Liver (tissue), 9 donors: ENCODE data around the gene SRSF3. TPM values are rescaled to one million over a fixed set of nuclear protein-coding genes. Genes with fewer than 3 reads are reported as not detected.

Experiments
- DNase-seq: peaks from one replicate; pipeline ENCODE4 v3.0.0-alpha.2; 2017; ENCODE audit warnings: low spot score
- H3K27ac ChIP-seq, 2 donors: one replicate each; pipeline ENCODE4 v1.7.0; 2013; ENCODE audit warnings: inconsistent platforms in 2 of 2, low read length in 2 of 2, control low read depth in 1 of 2, low read depth in 1 of 2, mild to moderate bottlenecking in 1 of 2
- H3K27me3 ChIP-seq, 4 donors: one replicate each; pipeline versions ENCODE4 v1.6.1 to v1.7.0; 2013; ENCODE audit warnings: low read length in 3 of 4, inconsistent platforms in 1 of 4, mild to moderate bottlenecking in 1 of 4, moderate library complexity in 1 of 4; ENCODE audit not compliant: control insufficient read depth in 4 of 4, insufficient read depth in 4 of 4
- H3K36me3 ChIP-seq, 4 donors: one replicate each; pipeline versions ENCODE4 v1.6.1 to v1.7.0; 2013; ENCODE audit warnings: low read length in 3 of 4, mild to moderate bottlenecking in 3 of 4, low read depth in 1 of 4, moderate library complexity in 1 of 4; ENCODE audit not compliant: control insufficient read depth in 4 of 4, insufficient read depth in 3 of 4
- H3K4me1 ChIP-seq, 4 donors: one replicate each; pipeline versions ENCODE4 v1.6.1 to v1.7.0; 2013; ENCODE audit warnings: low read length in 3 of 4, mild to moderate bottlenecking in 3 of 4, moderate library complexity in 1 of 4; ENCODE audit not compliant: control insufficient read depth in 4 of 4, insufficient read depth in 4 of 4
- H3K4me3 ChIP-seq, 3 donors: one replicate each; pipeline versions ENCODE4 v1.6.1 to v1.7.0; 2013; ENCODE audit warnings: low read length in 3 of 3, control low read depth in 1 of 3, low read depth in 1 of 3, mild to moderate bottlenecking in 1 of 3
- H3K9ac ChIP-seq, 2 donors: one replicate each; pipeline ENCODE4 v1.7.0; 2013; ENCODE audit warnings: low read length in 2 of 2, mild to moderate bottlenecking in 2 of 2, moderate library complexity in 2 of 2, control low read depth in 1 of 2, low read depth in 1 of 2
- H3K9me3 ChIP-seq, 4 donors: one replicate each; pipeline versions ENCODE4 v1.6.1 to v1.7.0; 2013; ENCODE audit warnings: low read length in 3 of 4; ENCODE audit not compliant: control insufficient read depth in 4 of 4
- ATF3 ChIP-seq: IDR thresholded peaks from 2 replicates; pipeline ENCODE4 v1.6.1; 2016; ENCODE audit warnings: antibody characterized with exemption
- EGR1 ChIP-seq, 2 donors: IDR thresholded peaks; 2 replicates each; pipeline ENCODE4 v1.6.1; 2016 to 2018; ENCODE audit warnings: antibody characterized with exemption in 2 of 2, low read depth in 2 of 2
- FOXA1 ChIP-seq: IDR thresholded peaks from 2 replicates; pipeline ENCODE4 v1.6.1; 2016; ENCODE audit warnings: antibody characterized with exemption
- FOXA2 ChIP-seq: IDR thresholded peaks from 2 replicates; pipeline ENCODE4 v1.6.1; 2016; ENCODE audit warnings: antibody characterized with exemption
- GABPA ChIP-seq, 2 donors: IDR thresholded peaks in 1 of 2; conservative IDR thresholded peaks in 1 of 2; 2 replicates each; pipeline ENCODE4 v1.6.1; 2016; ENCODE audit warnings: antibody characterized with exemption in 2 of 2, mild to moderate bottlenecking in 1 of 2, moderate library complexity in 1 of 2
- HNF4A ChIP-seq, 2 donors: conservative IDR thresholded peaks; 2 replicates each; pipeline ENCODE4 v1.6.1; 2016; ENCODE audit warnings: antibody characterized with exemption in 2 of 2, mild to moderate bottlenecking in 2 of 2
- HNF4G ChIP-seq: IDR thresholded peaks from 2 replicates; pipeline ENCODE4 v1.6.1; 2016; ENCODE audit warnings: antibody characterized with exemption
- JUND ChIP-seq, 2 donors: IDR thresholded peaks; 2 replicates each; pipeline ENCODE4 v1.6.1; 2016; ENCODE audit warnings: antibody characterized with exemption in 2 of 2
- MAX ChIP-seq: IDR thresholded peaks from 2 replicates; pipeline ENCODE4 v1.6.1; 2016; ENCODE audit warnings: antibody characterized with exemption
- NR2F2 ChIP-seq: IDR thresholded peaks from 2 replicates; pipeline ENCODE4 v1.6.1; 2016; ENCODE audit warnings: antibody characterized with exemption
- RAD21 ChIP-seq, 2 donors: IDR thresholded peaks; 2 replicates each; pipeline ENCODE4 v1.6.1; 2016; ENCODE audit warnings: antibody characterized with exemption in 2 of 2, mild to moderate bottlenecking in 2 of 2
- SP1 ChIP-seq: IDR thresholded peaks from 2 replicates; pipeline ENCODE4 v1.6.1; 2018; ENCODE audit warnings: antibody characterized with exemption, mild to moderate bottlenecking
- TAF1 ChIP-seq: conservative IDR thresholded peaks from 2 replicates; pipeline ENCODE4 v1.6.1; 2016; ENCODE audit warnings: antibody characterized with exemption, mild to moderate bottlenecking
- YY1 ChIP-seq: IDR thresholded peaks from 2 replicates; pipeline ENCODE4 v1.6.1; 2016; ENCODE audit warnings: antibody characterized with exemption, mild to moderate bottlenecking
- ZBTB33 ChIP-seq: IDR thresholded peaks from 2 replicates; pipeline ENCODE4 v1.6.1; 2016; ENCODE audit warnings: antibody characterized with exemption
- WGBS: extraction: QIAGEN DNeasy Blood & Tissue Kit; methylation state at CpG from one replicate; pipeline ENCODE4 v1.1.7; 2013; 5-methylcytosine and 5-hydroxymethylcytosine counted together
- polyA plus RNA-seq, 2 donors: library from polyadenylated mRNA; stranded (reverse) in 1 of 2; unstranded in 1 of 2; fragments of 200-250 nt in 1 of 2; fragments of >200 nt in 1 of 2; fragmentation: Nextera tagmentation in 1 of 2; extraction: Ambion mirVana in 1 of 2; gene quantifications; one replicate each; pipeline versions ENCODE4 v1.2.1 to v1.2.3, GENCODE V29; 2013 to 2015
- total RNA-seq, 2 donors: library from RNA; depleted of rRNA; stranded (reverse); fragments of >200 nt; gene quantifications; one replicate each; pipeline ENCODE4 v1.2.3, GENCODE V29; 2014
- TF ChIP-seq, protein P1 (sequence below): fragments of 150-350 bp; IDR thresholded peaks from 2 replicates; pipeline ENCODE4 v1.5.1; 2017; ENCODE audit warnings: improper control_type of control experiment, low read depth, low read length; ENCODE audit not compliant: missing input control
- TF ChIP-seq, protein P2 (sequence below): IDR thresholded peaks from 2 replicates; pipeline ENCODE4 v1.6.1; 2016; ENCODE audit warnings: antibody characterized with exemption, mild to moderate bottlenecking
- donor health status: healthy.
- donor health status: healthy.
- donor health status: healthy.
- donor health status: healthy.
- donor health status: healthy.

Gene SRSF3
- total and polyA plus RNA-seq, 4 donors: 62.8 to 103 (median 101) TPM

DNA sequence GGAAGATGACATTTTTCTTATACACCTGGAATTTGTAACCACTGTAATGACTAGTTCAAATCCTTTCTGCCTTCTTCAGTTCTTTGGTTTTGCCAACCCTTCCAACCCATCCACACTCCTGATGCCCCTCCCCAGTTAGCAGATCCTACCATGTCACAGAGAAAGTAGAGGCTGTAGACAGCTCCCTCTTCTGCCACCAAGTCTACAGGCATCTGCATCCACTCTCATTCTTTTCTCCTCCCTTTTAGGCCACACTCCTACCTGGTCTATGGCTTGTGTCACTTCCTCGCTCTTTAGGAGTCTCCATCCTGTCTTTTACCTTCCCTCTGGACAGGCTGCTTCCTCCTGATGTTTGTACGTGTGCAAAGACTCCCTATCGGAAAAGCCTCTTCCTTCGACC is 33.3 kb upstream of the SRSF3 start (continued):
- TF ChIP-seq ZBTB33: no peak
- TF ChIP-seq GABPA (IDR thresholded peaks at IDR 0.05 in 1 of 2, conservative IDR thresholded peaks at IDR 0.05 in 1 of 2): no peak
- no peak for TF ChIP-seq YY1
- no peak for TF ChIP-seq HNF4G
- no peak for TF ChIP-seq FOXA2
- no peak for TF ChIP-seq NR2F2

DNA sequence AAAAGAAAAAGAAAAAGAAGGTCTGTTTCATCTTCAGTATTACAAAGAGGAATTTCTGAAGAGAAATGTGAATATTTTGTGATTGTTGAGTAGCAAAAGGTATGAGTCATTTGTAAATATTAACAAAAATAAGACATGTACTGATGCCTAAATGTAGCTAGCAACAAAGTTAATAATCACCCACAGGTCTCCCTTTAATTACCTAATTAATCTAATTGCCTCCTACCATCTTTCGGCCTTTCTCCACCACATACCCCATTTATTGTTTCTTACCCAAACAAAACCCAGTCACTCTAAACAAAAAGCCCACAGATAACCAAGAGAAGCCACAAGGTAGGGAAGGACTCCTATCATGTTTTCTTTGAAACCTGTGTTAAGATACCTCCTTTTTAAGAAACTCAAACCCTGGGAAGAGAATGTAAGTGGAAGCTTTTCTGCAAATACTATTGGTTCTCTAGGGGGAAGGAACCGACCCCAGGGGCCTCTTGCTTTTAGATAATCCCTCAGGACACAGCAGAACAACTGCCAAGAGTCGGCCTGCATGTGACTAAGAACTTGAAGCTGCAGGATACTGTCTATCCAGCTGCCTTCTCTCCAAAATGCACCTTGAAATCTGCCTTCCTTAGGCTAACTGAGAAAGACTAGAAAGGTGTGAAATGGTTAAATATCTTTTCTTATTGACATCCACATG is 30.8 kb upstream of the SRSF3 start:
- peaks cover 0 to 4% (median 0%) of the 10 kb centered on the region in 4 donors for H3K4me1 ChIP-seq
- DNase-seq: no peak

DNA sequence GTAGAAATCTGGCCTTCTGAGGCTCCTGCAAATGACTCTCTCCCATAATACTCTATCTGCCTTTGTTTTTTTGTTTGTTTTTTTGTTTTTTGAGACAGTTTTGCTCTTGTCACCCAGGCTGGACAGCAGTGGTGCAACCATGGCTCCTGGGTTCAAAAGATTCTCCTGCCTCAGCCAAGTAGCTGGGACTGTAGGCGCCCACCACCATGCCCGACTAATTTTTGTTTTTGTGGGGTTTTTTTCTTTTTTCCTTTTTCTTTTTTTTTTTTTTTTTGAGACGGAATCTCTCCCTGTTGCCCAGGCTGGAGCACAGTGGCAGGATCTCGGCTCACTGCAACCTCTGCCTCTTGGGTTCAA is 30.3 kb upstream of the SRSF3 start:
- Histone ChIP-seq H3K27ac (no peak overlapping the region), H3K27me3 (no peaks in the 10 kb centered on the region), H3K9ac (no peak overlapping the region), H3K4me1 (peaks cover 0 to 4% (median 0%) of the 10 kb centered on the region in 4 donors), H3K36me3 (no peaks in the 10 kb centered on the region), H3K4me3 (no peak overlapping the region), H3K9me3 (no peaks in the 10 kb centered on the region)
- no peak for TF ChIP-seq YY1
- no peak for TF ChIP-seq FOXA1
- TF ChIP-seq HNF4G: no peak
- no peak for TF ChIP-seq JUND (IDR thresholded peaks at IDR 0.05)
- TF ChIP-seq, protein P1, sequence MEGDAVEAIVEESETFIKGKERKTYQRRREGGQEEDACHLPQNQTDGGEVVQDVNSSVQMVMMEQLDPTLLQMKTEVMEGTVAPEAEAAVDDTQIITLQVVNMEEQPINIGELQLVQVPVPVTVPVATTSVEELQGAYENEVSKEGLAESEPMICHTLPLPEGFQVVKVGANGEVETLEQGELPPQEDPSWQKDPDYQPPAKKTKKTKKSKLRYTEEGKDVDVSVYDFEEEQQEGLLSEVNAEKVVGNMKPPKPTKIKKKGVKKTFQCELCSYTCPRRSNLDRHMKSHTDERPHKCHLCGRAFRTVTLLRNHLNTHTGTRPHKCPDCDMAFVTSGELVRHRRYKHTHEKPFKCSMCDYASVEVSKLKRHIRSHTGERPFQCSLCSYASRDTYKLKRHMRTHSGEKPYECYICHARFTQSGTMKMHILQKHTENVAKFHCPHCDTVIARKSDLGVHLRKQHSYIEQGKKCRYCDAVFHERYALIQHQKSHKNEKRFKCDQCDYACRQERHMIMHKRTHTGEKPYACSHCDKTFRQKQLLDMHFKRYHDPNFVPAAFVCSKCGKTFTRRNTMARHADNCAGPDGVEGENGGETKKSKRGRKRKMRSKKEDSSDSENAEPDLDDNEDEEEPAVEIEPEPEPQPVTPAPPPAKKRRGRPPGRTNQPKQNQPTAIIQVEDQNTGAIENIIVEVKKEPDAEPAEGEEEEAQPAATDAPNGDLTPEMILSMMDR: no peak
- no peak for TF ChIP-seq ATF3
- no peak for TF ChIP-seq GABPA (IDR thresholded peaks at IDR 0.05 in 1 of 2, conservative IDR thresholded peaks at IDR 0.05 in 1 of 2)
- no peak for TF ChIP-seq TAF1
- TF ChIP-seq, protein P2, sequence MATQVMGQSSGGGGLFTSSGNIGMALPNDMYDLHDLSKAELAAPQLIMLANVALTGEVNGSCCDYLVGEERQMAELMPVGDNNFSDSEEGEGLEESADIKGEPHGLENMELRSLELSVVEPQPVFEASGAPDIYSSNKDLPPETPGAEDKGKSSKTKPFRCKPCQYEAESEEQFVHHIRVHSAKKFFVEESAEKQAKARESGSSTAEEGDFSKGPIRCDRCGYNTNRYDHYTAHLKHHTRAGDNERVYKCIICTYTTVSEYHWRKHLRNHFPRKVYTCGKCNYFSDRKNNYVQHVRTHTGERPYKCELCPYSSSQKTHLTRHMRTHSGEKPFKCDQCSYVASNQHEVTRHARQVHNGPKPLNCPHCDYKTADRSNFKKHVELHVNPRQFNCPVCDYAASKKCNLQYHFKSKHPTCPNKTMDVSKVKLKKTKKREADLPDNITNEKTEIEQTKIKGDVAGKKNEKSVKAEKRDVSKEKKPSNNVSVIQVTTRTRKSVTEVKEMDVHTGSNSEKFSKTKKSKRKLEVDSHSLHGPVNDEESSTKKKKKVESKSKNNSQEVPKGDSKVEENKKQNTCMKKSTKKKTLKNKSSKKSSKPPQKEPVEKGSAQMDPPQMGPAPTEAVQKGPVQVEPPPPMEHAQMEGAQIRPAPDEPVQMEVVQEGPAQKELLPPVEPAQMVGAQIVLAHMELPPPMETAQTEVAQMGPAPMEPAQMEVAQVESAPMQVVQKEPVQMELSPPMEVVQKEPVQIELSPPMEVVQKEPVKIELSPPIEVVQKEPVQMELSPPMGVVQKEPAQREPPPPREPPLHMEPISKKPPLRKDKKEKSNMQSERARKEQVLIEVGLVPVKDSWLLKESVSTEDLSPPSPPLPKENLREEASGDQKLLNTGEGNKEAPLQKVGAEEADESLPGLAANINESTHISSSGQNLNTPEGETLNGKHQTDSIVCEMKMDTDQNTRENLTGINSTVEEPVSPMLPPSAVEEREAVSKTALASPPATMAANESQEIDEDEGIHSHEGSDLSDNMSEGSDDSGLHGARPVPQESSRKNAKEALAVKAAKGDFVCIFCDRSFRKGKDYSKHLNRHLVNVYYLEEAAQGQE: no peak
- no peak for TF ChIP-seq EGR1 (IDR thresholded peaks at IDR 0.05; ENCODE audit: low read depth in 2 of 2)
- TF ChIP-seq ZBTB33: no peak
- no peak for TF ChIP-seq SP1
- TF ChIP-seq HNF4A (conservative IDR thresholded peaks at IDR 0.05): no peak
- TF ChIP-seq MAX: no peak
- TF ChIP-seq FOXA2: no peak
- TF ChIP-seq RAD21 (IDR thresholded peaks at IDR 0.05): no peak
- DNase-seq: no peak
- WGBS: 92% methylated on average over 4 of the region's 4 CpGs

More for the DNA sequence above, 30.8 kb upstream of the SRSF3 start:
- TF ChIP-seq MAX (no peak), FOXA1 (no peak)
- Histone ChIP-seq H3K27ac (no peak overlapping the region), H3K9me3 (no peaks in the 10 kb centered on the region), H3K27me3 (no peaks in the 10 kb centered on the region), H3K4me3 (no peak overlapping the region), H3K36me3 (no peaks in the 10 kb centered on the region), H3K9ac (no peak overlapping the region)
- 76% methylated on average over 3 of the region's 3 CpGs for whole genome bisulfite sequencing
